Glomerular visceral epithelial cell (primary cell): ENCODE data around the gene TNPO3.
A peak's percentile ranks its signal among the peaks of the same experiment; 100 is the strongest.
"Not testable (repeated sequence)": the region's sequence is repeated elsewhere in the genome, so short reads cannot be mapped to it uniquely, and the experiment has no call there.

Experiments
- DNase-seq: peaks from one replicate; pipeline ENCODE4 v3.0.0-alpha.2; 2016; ENCODE audit errors: extremely low spot score

The TNPO3 gene

GRCh38 chr7:129014501-129015101 lies 40.3 kb downstream of the TNPO3 start:
- DNase-seq: no peak

GRCh38 chr7:129013048-129013724 lies 41.7 kb downstream of the TNPO3 start:
- no peak for DNase-seq

GRCh38 chr7:129012641-129013040 lies 42.3 kb downstream of the TNPO3 start:
- DNase-seq: no peak

GRCh38 chr7:129010075-129010474 lies 44.8 kb downstream of the TNPO3 start:
- DNase-seq: no peak

- DNase-seq: no peak
Observed at GRCh38 chr7:129009437-129009836, 45.5 kb downstream of the TNPO3 start.

GRCh38 chr7:129008645-129009414 lies 46.1 kb downstream of the TNPO3 start:
- no peak for DNase-seq

- DNase-seq: no peak
Observed at GRCh38 chr7:129007572-129007971, 47.3 kb downstream of the TNPO3 start.

GRCh38 chr7:129006636-129007414 lies 48.1 kb downstream of the TNPO3 start:
- DNase-seq: peak; percentile 26

- DNase-seq: no peak
Observed at GRCh38 chr7:129005186-129005585, 49.7 kb downstream of the TNPO3 start.

- DNase-seq: no peak
Observed at GRCh38 chr7:128997181-128997580, 57.7 kb downstream of the TNPO3 start.

GRCh38 chr7:128994560-128994959 lies 60.4 kb downstream of the TNPO3 start:
- not testable (repeated sequence) for DNase-seq

GRCh38 chr7:128993419-128993818 lies 61.5 kb downstream of the TNPO3 start:
- no peak for DNase-seq

- DNase-seq: no peak
Observed at GRCh38 chr7:128989961-128990360, 65.0 kb downstream of the TNPO3 start.

- no peak for DNase-seq
Observed at GRCh38 chr7:128988372-128988771, 66.5 kb downstream of the TNPO3 start.

GRCh38 chr7:128986609-128987008 lies 68.3 kb downstream of the TNPO3 start:
- DNase-seq: no peak

- no peak for DNase-seq
Observed at GRCh38 chr7:128985660-128986059, 69.3 kb downstream of the TNPO3 start.

GRCh38 chr7:128982105-128982504 lies 72.8 kb downstream of the TNPO3 start:
- no peak for DNase-seq

- peak; percentile 77 for DNase-seq
Observed at GRCh38 chr7:128974241-128974934, 80.5 kb downstream of the TNPO3 start.

- no peak for DNase-seq
Observed at GRCh38 chr7:128968624-128969023, 86.3 kb downstream of the TNPO3 start.

- peak; percentile 71 for DNase-seq
Observed at GRCh38 chr7:128963327-128963757, 91.6 kb downstream of the TNPO3 start.

GRCh38 chr7:128962899-128963298 lies 92.0 kb downstream of the TNPO3 start:
- no peak for DNase-seq
